Glomerular endothelial cell (primary cell): Measurements from ENCODE around the gene RNF151. TPM values are rescaled to one million over a fixed set of nuclear protein-coding genes. Genes with fewer than 3 reads are reported as not detected.

Experiments used
- DNase-seq: peaks from one replicate; pipeline ENCODE4 v3.0.0-alpha.2; 2011; ENCODE audit warnings: low read depth, low spot score; ENCODE audit errors: extremely low read depth
- total RNA-seq: library from RNA; depleted of rRNA; stranded (reverse); fragments of >200 nt; gene quantifications from 2 replicates; pipeline ENCODE4 v1.2.3, GENCODE V29; 2015

RNF151 gene
- total RNA-seq, 1 donor from 2014 or later = not detected

- DNase-seq = no peak
Observed at GRCh38 chr16:1990351-1991134, 23.9 kb downstream of the RNF151 start.

- DNase-seq = no peak
Observed at GRCh38 chr16:1991135-1991551, 24.5 kb downstream of the RNF151 start.

- DNase-seq = no peak
Observed at GRCh38 chr16:1991588-1991947, 24.9 kb downstream of the RNF151 start.

GRCh38 chr16:1991948-1992703 is 25.5 kb downstream of the RNF151 start:
- DNase-seq = no peak

GRCh38 chr16:1992704-1993317 is 26.2 kb downstream of the RNF151 start:
- no peak for DNase-seq

GRCh38 chr16:1993731-1994131 is 27.1 kb downstream of the RNF151 start:
- DNase-seq = no peak

- no peak for DNase-seq
Observed at GRCh38 chr16:1997494-1998359, 31.1 kb downstream of the RNF151 start.

- no peak for DNase-seq
Observed at GRCh38 chr16:1998360-1998835, 31.7 kb downstream of the RNF151 start.

GRCh38 chr16:1998852-1999801 is 32.5 kb downstream of the RNF151 start:
- no peak for DNase-seq

- no peak for DNase-seq
Observed at GRCh38 chr16:1999866-2000514, 33.3 kb downstream of the RNF151 start.

GRCh38 chr16:2001035-2001434 is 34.4 kb downstream of the RNF151 start:
- no peak for DNase-seq

GRCh38 chr16:2001456-2002355 is 35.0 kb downstream of the RNF151 start:
- DNase-seq = no peak

GRCh38 chr16:2002406-2003230 is 36.0 kb downstream of the RNF151 start:
- DNase-seq = no peak

- no peak for DNase-seq
Observed at GRCh38 chr16:2003231-2003826, 36.7 kb downstream of the RNF151 start.

- no peak for DNase-seq
Observed at GRCh38 chr16:2003827-2004641, 37.4 kb downstream of the RNF151 start.
